HG03457 (cell line): ENCODE data around the gene ZNF239.
"Not testable (repeated sequence)": the region's sequence is repeated elsewhere in the genome, so short reads cannot be mapped to it uniquely, and the experiment has no call there.

Experiments
- ATAC-seq: cut with Tn5 transposase; IDR thresholded peaks from one replicate; pipeline ENCODE4 v1.9.1; 2021; ENCODE audit warnings: moderate number of reproducible peaks; ENCODE audit not compliant: unreplicated experiment

Gene ZNF239

DNA sequence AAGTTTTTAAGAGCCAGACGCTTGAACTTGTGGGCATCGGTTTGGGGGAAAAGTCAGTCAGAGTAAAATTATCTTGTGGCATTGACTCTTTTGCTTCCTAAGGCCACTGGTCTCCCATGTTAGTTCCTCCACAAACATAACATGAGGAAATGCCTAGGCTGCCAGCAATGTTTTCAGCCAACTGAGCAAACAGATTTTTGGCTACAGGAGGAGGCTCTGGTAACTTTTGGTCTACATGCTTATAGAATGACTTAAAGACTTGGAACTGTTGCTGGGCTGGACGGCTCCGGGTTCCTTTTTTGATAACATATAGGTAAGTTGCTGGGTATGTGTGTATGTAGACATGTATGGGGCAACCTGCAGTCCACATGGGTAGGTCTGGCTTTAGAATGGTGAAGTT is 9.6 kb upstream of the ZNF239 start:
- ATAC-seq: no peak

DNA sequence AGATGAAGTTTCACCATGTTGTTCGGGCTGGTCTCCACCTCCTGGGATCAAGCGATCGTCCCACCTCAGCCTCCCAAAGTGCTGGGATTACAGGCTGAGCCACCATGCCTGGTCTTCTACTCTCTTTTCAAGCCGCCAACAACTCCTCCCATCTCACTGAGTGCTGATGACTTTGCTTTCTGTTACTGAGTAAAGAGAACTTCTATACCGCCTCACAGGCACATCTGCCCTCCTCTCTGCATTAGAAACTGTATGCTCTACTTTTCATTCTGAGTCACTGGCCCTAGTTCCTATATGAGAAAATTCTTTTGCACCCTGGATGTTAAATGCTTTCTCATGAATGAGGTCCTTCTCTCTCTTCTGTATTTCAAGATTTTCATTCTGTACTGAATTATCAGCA is 2.2 kb upstream of the ZNF239 start:
- ATAC-seq: no peak

DNA sequence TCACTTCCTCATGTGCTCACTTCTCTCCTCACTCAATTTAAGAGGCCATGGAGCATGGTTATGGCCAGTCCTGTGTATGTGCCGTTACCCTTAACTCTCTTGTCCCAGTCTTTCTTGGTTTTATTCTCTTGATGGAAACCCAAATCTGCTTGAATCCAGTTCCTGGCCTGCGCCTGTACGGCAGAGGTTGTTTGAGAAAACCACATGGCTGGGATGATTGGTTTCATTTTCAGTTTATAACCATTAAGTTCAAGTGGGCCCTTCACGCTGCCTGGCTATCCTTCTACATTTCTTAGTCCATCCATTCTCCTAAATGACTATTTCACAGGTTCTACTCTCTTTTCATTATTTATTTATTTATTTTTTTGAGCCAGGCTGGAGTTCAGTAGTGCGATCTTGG is 1.6 kb upstream of the ZNF239 start:
- no peak for ATAC-seq

DNA sequence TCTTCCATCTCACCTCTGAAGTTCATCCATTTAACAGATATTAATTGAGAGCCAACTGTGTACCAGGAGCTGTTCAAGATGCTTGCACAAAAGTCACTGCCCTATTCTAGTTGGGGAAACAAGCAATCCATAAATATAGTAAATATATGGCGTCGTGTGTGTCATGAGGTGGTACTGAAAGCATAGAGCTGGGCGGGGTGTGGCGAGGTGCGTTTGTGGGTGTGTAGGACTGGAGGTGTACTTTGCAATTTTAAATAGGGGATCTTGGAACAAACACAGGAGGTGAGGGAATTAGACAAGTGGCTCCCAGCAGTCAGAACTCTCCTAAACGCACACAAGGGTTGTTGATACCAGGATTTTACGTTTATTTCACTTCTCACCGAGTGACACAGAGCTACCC is 490 bp upstream of the ZNF239 start:
- ATAC-seq: no peak

DNA sequence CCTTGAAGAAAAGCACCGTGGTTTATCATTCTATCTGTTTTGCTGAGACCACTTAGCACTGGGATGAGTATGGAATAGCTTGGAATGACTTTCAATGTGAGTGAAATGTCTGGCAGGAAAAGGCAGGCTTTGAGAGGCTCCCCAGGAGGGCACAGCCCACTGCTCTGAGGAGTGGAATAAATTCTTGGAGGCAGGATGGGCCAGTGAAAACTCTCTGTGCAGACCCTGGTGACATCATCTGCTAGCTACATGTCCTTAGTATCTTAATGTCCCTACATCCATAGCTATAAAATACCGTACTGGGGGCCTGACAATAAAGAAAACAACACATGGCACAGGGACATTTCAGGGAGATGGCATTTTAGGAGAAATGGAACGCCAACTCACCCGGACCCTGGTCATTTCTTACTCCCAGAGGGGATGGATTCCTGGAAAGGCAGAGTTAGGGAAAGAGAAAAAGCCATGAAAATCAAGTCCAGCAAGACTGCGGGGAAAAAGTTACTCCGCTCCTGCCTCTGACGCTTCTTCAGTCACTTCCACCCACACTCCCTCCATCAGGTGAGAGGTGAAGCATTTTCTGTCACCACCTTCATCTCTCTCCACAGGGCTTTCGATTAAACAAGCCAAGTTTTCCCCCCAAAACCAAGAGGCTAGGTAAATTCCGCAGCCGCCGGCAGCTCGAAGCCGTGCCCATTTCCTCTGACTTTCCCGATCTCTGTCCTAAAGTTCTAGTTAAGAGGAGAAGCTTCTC is 991 bp downstream of the ZNF239 start:
- no peak for ATAC-seq

DNA sequence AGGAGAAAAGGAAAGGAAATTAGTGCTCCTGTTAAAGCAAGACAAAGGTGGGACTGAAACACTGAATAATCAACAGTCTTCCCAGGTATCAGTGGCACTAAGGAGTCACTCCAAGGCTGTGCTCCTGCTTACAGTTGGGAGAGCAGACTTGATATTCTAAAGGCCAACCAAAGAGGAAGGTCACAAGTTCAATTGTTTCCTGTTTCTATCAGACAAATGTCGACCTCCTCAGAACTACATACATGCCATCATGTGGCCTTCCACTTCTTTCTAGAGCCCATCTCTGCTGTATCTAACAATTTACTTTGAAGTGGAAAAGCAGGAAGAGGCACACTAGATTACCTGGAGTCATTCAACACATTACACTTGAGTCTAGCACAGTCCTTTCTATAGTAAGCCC is 3.4 kb downstream of the ZNF239 start:
- no peak for ATAC-seq

DNA sequence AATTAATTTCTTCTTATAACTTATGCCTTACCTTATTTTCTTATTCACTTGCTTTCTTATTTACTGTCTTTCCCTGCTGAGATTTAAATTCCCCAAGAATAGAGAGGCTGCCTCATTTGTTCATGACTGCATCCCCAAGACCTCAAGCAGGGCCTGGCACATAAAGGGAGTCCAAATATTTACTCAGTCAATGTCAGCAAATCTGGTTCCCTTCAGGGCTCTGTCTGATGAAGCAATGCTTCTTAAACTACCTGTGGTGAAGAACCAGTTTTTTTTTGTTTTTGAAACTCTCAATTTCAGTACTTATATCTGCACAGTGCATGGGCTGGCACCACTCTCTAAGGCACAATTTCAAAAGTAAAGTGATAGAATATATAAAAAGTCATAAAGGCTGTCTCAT is 4.7 kb downstream of the ZNF239 start:
- ATAC-seq: no peak

DNA sequence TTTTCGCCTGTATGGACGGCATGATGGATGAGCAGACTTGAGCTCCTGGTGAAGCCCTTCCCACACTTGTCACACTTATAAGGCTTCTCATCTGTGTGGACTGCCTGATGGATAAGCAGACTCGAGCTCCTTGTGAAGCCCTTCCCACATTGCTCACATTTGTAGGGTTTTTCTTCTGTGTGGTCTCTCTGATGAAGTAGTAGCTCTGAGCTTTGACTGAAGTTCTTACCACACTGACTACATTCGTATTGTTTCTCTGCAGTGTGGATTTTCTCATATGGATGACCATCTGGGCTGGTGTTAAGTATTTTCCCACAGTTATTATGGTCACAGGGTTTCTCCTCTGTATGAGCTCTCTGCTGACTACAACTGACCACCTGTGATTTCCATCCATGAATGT is 17.2 kb downstream of the ZNF239 start:
- no peak for ATAC-seq

DNA sequence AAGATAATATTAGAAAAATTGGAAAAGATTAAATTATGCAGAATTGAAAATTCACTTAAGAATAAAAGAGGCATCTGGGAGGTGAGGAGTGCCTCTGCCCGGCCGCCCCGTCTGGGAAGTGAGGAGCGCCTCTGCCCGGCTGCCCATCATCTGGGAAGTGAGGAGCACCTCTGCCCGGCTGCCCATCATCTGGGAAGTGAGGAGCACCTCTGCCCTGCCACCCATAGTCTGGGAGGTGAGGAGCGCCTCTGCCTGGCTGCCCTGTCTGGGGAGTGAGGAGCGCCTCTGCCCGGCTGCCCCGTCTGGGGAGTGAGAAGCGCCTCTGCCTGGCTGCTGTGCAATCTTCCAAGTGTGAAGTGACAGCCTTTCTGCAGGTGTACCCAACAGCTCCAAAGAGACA is 30.7 kb downstream of the ZNF239 start:
- ATAC-seq: not testable (repeated sequence)

DNA sequence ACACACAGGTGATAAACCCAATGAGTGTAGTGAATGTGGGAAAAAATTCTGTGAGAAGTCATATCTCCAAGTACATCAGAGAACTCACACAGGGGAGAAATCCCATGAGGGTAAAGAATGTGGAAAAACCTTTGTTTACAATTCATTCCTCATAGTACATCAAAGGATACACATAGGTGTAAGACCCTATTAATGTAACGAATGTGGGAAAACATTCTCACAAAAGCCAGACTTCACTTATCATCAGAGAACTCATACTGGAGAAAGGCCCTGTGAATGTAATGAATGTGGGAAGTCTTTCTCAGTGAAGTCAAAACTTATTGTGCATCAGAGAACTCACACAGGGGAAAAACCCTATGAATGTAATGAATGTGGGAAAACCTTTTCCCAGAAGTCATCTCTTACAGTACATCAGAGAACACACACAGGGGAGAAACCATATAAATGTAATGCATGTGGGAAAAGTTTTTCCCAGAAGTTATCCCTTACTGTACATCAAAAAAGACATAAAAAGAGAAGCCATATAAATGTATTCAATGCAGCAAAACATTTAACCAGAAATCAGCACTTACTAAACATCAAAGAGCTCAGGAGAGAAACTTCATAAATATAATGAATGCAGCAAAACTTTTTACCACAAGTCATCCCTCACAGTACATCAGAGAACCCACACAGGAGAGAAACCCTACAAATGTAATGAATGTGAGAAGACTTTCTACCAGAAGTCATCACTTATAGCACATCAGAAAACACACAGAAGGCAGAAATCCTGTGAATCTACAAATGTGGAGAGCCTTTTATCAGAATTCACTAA is 49.8 kb downstream of the ZNF239 start:
- no peak for ATAC-seq
